ENCODE data around the gene MFAP3L.

GRCh38 chr4:169952236-169953002 lies 73.8 kb downstream of the MFAP3L start:
- no peak for TF ChIP-seq CTCF (IDR thresholded peaks at IDR 0.05)
- TF ChIP-seq POLR2A (IDR thresholded peaks at IDR 0.05; ENCODE audit: low read depth), result no peak
- no peak for TF ChIP-seq POLR2AphosphoS5 (IDR thresholded peaks at IDR 0.05)
- no peak for TF ChIP-seq EP300 (IDR thresholded peaks at IDR 0.05)
